Measurements from ENCODE around the gene ESCO1. TPM values are rescaled to one million over a fixed set of nuclear protein-coding genes. Genes with fewer than 3 reads are reported as not detected.
A peak's percentile ranks its signal among the peaks of the same experiment; 100 is the strongest.

The ESCO1 gene
- total RNA-seq, 2 donors from 2014 or later = 20.4 to 28.7 TPM

GRCh38 chr18:21538230-21538629 lies 62.3 kb downstream of the ESCO1 start:
- Mint-ChIP-seq H3K4me3 (no peak overlapping the region), H3K27ac (no peak overlapping the region), H3K36me3 (ENCODE audit: low read depth) (peaks cover 80% of the 10 kb centered on the region), H3K4me1 (peaks cover 5% of the 10 kb centered on the region), H3K9me3 (no peaks in the 10 kb centered on the region), H3K27me3 (no peaks in the 10 kb centered on the region)
- no peak for ATAC-seq (replicated peaks)

DNA sequence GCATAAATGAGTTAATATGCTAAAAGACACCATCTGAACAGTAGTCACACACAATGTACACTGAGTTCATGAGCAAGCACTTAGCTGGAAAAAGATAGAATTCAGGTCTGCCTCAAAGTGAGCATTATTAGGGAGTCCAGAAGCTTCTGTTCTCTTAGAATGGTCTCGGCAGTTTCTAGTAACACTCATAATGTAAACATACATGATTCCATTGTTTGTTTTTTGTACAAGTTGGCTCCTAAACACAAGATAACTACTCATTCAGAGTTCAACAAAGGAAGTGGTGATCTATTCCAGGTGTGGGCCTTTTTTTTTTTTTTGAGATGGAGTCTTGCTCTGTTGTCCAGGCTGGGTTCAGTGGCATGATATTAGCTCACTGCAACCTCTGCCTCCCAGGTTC lies 66.2 kb downstream of the ESCO1 start:
- no peak overlapping the region for H3K4me3 Mint-ChIP-seq
- peaks cover 92% of the 10 kb centered on the region for H3K36me3 Mint-ChIP-seq (ENCODE audit: low read depth)
- no peaks in the 10 kb centered on the region for H3K4me1 Mint-ChIP-seq
- no peaks in the 10 kb centered on the region for H3K27me3 Mint-ChIP-seq
- ATAC-seq (replicated peaks) = no peak
- no peaks in the 10 kb centered on the region for H3K9me3 Mint-ChIP-seq
- H3K27ac Mint-ChIP-seq = no peak overlapping the region

- peaks cover 97% of the 10 kb centered on the region for H3K36me3 Mint-ChIP-seq (ENCODE audit: low read depth)
These were observed 74.0 kb downstream of the ESCO1 start for GRCh38 chr18:21526463-21526862.

GRCh38 chr18:21525916-21526315 lies 74.6 kb downstream of the ESCO1 start:
- Mint-ChIP-seq H3K4me3 (no peak overlapping the region), H3K4me1 (no peaks in the 10 kb centered on the region), H3K9me3 (no peaks in the 10 kb centered on the region), H3K27me3 (no peaks in the 10 kb centered on the region), H3K27ac (no peak overlapping the region), H3K36me3 (ENCODE audit: low read depth) (peaks cover 97% of the 10 kb centered on the region)
- no peak for ATAC-seq (replicated peaks)

More at GRCh38 chr18:21526463-21526862, 74.0 kb downstream of the ESCO1 start:
- H3K27me3 Mint-ChIP-seq = no peaks in the 10 kb centered on the region
- no peak overlapping the region for H3K4me3 Mint-ChIP-seq
- H3K4me1 Mint-ChIP-seq = no peaks in the 10 kb centered on the region
- no peak for ATAC-seq (replicated peaks)
- H3K9me3 Mint-ChIP-seq = no peaks in the 10 kb centered on the region
- no peak overlapping the region for H3K27ac Mint-ChIP-seq

GRCh38 chr18:21522530-21522929 lies 78.0 kb downstream of the ESCO1 start:
- Mint-ChIP-seq H3K27me3 (no peaks in the 10 kb centered on the region), H3K4me3 (no peak overlapping the region), H3K27ac (peak overlapping the region; percentile 40), H3K9me3 (no peaks in the 10 kb centered on the region), H3K4me1 (no peaks in the 10 kb centered on the region), H3K36me3 (ENCODE audit: low read depth) (peaks cover 83% of the 10 kb centered on the region)
- ATAC-seq (replicated peaks) = no peak

- no peak overlapping the region for H3K4me3 Mint-ChIP-seq
- no peaks in the 10 kb centered on the region for H3K27me3 Mint-ChIP-seq
- no peak overlapping the region for H3K27ac Mint-ChIP-seq
- H3K4me1 Mint-ChIP-seq = no peaks in the 10 kb centered on the region
- H3K36me3 Mint-ChIP-seq (ENCODE audit: low read depth) = peaks cover 31% of the 10 kb centered on the region
- ATAC-seq (replicated peaks) = no peak
- H3K9me3 Mint-ChIP-seq = peaks cover 8% of the 10 kb centered on the region
These were observed 86.8 kb downstream of the ESCO1 start for GRCh38 chr18:21513741-21514140.

DNA sequence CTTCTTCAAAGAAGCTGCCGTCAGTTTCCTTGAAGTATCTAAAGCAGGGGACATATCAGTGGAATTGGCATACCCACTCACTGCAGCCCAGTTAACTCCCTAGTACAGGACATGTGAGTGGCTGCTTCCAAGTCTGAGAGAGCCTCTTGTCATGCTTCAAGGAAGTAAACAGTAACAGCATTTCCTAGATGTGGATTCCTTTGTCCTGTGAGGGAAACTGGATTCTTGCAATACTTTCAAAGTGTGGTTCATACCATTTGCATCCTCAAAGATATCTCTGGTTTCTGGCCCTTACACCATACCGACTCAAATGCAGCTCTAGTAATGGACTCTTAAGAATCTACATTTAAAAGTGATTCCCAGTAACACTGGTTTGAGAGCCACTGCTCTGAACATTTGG lies 87.2 kb downstream of the ESCO1 start:
- no peak for ATAC-seq (replicated peaks)
- H3K27me3 Mint-ChIP-seq = no peaks in the 10 kb centered on the region

GRCh38 chr18:21509062-21509461 lies 91.4 kb downstream of the ESCO1 start:
- H3K4me1 Mint-ChIP-seq = no peaks in the 10 kb centered on the region
- ATAC-seq (replicated peaks) = no peak
- no peak overlapping the region for H3K4me3 Mint-ChIP-seq
- H3K9me3 Mint-ChIP-seq = peaks cover 8% of the 10 kb centered on the region
- H3K27ac Mint-ChIP-seq = no peak overlapping the region
- peaks cover 9% of the 10 kb centered on the region for H3K36me3 Mint-ChIP-seq (ENCODE audit: low read depth)
- no peaks in the 10 kb centered on the region for H3K27me3 Mint-ChIP-seq

More for the DNA sequence above, 87.2 kb downstream of the ESCO1 start:
- peaks cover 30% of the 10 kb centered on the region for H3K36me3 Mint-ChIP-seq (ENCODE audit: low read depth)
- H3K4me1 Mint-ChIP-seq = no peaks in the 10 kb centered on the region
- no peak overlapping the region for H3K27ac Mint-ChIP-seq
- peaks cover 8% of the 10 kb centered on the region for H3K9me3 Mint-ChIP-seq
- no peak overlapping the region for H3K4me3 Mint-ChIP-seq

GRCh38 chr18:21507913-21508701 lies 92.4 kb downstream of the ESCO1 start:
- no peak overlapping the region for H3K4me3 Mint-ChIP-seq
- peaks cover 8% of the 10 kb centered on the region for H3K9me3 Mint-ChIP-seq
- no peak overlapping the region for H3K27ac Mint-ChIP-seq
- ATAC-seq (replicated peaks) = no peak
- no peaks in the 10 kb centered on the region for H3K27me3 Mint-ChIP-seq
- H3K4me1 Mint-ChIP-seq = no peaks in the 10 kb centered on the region
- H3K36me3 Mint-ChIP-seq (ENCODE audit: low read depth) = no peaks in the 10 kb centered on the region

- Mint-ChIP-seq H3K27me3 (no peaks in the 10 kb centered on the region), H3K27ac (no peak overlapping the region), H3K4me3 (no peak overlapping the region)
These were observed 97.8 kb downstream of the ESCO1 start for GRCh38 chr18:21502661-21503060.

DNA sequence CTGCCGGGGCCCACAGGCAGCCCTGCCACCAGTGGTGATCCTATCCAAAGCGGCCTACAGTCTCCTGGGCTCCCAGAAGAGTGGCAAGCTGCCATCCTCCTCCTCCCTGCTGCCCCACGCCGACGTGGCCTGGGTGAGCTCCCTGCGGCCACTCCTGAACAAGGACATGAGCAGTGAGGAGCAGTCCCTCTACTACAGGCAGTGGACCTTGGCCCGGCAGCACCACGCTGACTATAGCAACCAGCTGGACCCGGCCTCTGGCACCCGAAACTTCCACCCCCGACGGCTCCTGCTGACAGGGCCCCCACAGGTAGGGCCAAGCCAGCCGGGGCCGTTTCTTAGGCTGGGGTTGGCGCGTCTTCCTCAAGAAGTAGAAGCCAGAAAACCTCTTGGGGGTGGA lies 100.5 kb downstream of the ESCO1 start:
- Mint-ChIP-seq H3K4me3 (no peak overlapping the region), H3K9me3 (no peaks in the 10 kb centered on the region), H3K27ac (no peak overlapping the region), H3K36me3 (ENCODE audit: low read depth) (no peaks in the 10 kb centered on the region), H3K4me1 (no peaks in the 10 kb centered on the region), H3K27me3 (no peaks in the 10 kb centered on the region)
- no peak for ATAC-seq (replicated peaks)

More at GRCh38 chr18:21502661-21503060, 97.8 kb downstream of the ESCO1 start:
- no peaks in the 10 kb centered on the region for H3K36me3 Mint-ChIP-seq (ENCODE audit: low read depth)
- H3K9me3 Mint-ChIP-seq = no peaks in the 10 kb centered on the region
- no peaks in the 10 kb centered on the region for H3K4me1 Mint-ChIP-seq
- ATAC-seq (replicated peaks) = no peak

DNA sequence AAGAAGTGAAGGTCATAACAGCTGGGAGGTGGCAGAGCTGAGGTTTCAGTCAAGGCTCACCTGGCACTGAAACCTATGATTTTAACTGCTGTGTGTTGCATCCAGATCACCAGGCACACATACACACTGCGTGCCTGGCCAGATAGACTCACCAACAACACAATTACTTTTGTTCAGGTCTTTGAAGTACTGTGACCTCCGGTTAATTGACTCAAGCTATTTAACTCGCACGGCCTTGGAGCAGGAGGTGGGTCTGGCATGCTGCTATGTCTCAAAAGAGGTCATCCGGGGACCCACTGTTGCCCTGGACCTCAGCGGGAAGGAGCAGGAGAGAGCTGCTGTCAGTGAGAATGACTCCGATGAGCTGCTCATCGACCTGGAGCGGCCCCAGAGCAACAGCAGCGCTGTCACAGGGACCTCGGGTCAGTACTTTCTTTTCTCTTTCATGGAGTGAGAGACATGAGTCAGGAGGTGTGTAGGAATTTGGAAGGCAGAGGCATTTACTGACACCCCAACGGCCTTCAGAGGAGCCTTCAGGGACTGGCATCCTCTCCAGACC lies 104.1 kb downstream of the ESCO1 start:
- Mint-ChIP-seq H3K36me3 (ENCODE audit: low read depth) (no peaks in the 10 kb centered on the region), H3K27me3 (no peaks in the 10 kb centered on the region), H3K4me1 (no peaks in the 10 kb centered on the region), H3K27ac (no peak overlapping the region), H3K9me3 (no peaks in the 10 kb centered on the region), H3K4me3 (no peak overlapping the region)
- ATAC-seq (replicated peaks) = no peak

- Mint-ChIP-seq H3K27me3 (no peaks in the 10 kb centered on the region), H3K4me3 (no peak overlapping the region), H3K9me3 (no peaks in the 10 kb centered on the region), H3K36me3 (ENCODE audit: low read depth) (no peaks in the 10 kb centered on the region), H3K4me1 (no peaks in the 10 kb centered on the region), H3K27ac (no peak overlapping the region)
- ATAC-seq (replicated peaks) = no peak
These were observed 109.8 kb downstream of the ESCO1 start for GRCh38 chr18:21490748-21491147.

GRCh38 chr18:21489919-21490495 lies 110.5 kb downstream of the ESCO1 start:
- Mint-ChIP-seq H3K27ac (no peak overlapping the region), H3K4me1 (no peaks in the 10 kb centered on the region), H3K36me3 (ENCODE audit: low read depth) (no peaks in the 10 kb centered on the region), H3K9me3 (no peaks in the 10 kb centered on the region), H3K27me3 (peaks cover 5% of the 10 kb centered on the region), H3K4me3 (no peak overlapping the region)
- ATAC-seq (replicated peaks) = no peak

DNA sequence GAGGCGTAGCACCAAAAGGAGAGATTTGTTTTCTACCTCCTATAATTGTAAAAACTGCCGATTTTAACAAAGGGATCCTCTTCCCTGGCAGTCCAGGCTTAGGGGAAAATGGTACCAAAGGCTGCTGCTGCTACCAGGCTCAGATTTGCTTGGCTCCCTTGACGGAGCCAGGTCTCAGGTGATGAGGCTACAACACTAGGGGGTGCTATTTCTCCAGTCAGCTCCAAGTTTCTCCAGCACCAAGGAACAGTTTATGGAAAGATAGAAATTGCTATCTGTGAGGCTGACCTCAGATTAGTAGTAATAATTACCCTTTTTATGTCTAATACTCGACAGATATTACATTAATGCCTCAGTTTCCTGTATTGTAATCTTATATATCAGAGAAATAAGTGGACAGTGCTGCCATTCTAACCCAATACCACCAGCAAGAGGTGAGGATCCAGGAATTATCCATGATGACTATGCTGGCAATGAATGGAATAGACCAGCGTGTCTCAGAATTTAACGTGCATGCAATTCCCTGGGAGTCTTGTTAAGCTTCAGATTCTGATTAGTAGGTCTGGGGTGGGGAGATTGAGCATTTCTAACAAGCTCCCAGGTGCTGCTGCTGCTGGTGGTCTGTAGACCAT lies 111.3 kb downstream of the ESCO1 start:
- Mint-ChIP-seq H3K36me3 (ENCODE audit: low read depth) (no peaks in the 10 kb centered on the region), H3K4me3 (no peak overlapping the region), H3K27me3 (peaks cover 7% of the 10 kb centered on the region), H3K9me3 (no peaks in the 10 kb centered on the region), H3K27ac (no peak overlapping the region), H3K4me1 (no peaks in the 10 kb centered on the region)
- peak; percentile 66 for ATAC-seq (replicated peaks)
